D341Med (cell line): ENCODE results near the gene HECW1.
A peak's percentile ranks its signal among the peaks of the same experiment; 100 is the strongest.
"Not testable (repeated sequence)": the region's sequence is repeated elsewhere in the genome, so short reads cannot be mapped to it uniquely, and the experiment has no call there.

ENCODE experiments used
- DNase-seq: peaks from one replicate; pipeline ENCODE4 v3.0.0; 2012; ENCODE audit warnings: low spot score

Gene HECW1

GRCh38 chr7:43309706-43310022 lies 197.2 kb downstream of the HECW1 start:
- no peak for DNase-seq

GRCh38 chr7:43311052-43311451 lies 198.6 kb downstream of the HECW1 start:
- DNase-seq = no peak

- no peak for DNase-seq
Measured at GRCh38 chr7:43311694-43312093, 199.2 kb downstream of the HECW1 start.

GRCh38 chr7:43313628-43314378 lies 201.4 kb downstream of the HECW1 start:
- DNase-seq = no peak

- DNase-seq = no peak
Measured at GRCh38 chr7:43314379-43315158, 202.1 kb downstream of the HECW1 start.

- no peak for DNase-seq
Measured at GRCh38 chr7:43317075-43317474, 204.6 kb downstream of the HECW1 start.

GRCh38 chr7:43318188-43318770 lies 205.8 kb downstream of the HECW1 start:
- DNase-seq = no peak

GRCh38 chr7:43325595-43325994 lies 213.1 kb downstream of the HECW1 start:
- DNase-seq = no peak

- DNase-seq = no peak
Measured at GRCh38 chr7:43328336-43328735, 215.9 kb downstream of the HECW1 start.

GRCh38 chr7:43328785-43329380 lies 216.4 kb downstream of the HECW1 start:
- peak; percentile 58 for DNase-seq

GRCh38 chr7:43332193-43332796 lies 219.8 kb downstream of the HECW1 start:
- no peak for DNase-seq

GRCh38 chr7:43337191-43337590 lies 224.7 kb downstream of the HECW1 start:
- DNase-seq = no peak

- DNase-seq = no peak
Measured at GRCh38 chr7:43337811-43338210, 225.4 kb downstream of the HECW1 start.

GRCh38 chr7:43341132-43341531 lies 228.7 kb downstream of the HECW1 start:
- no peak for DNase-seq

- not testable (repeated sequence) for DNase-seq
Measured at GRCh38 chr7:43343417-43343816, 231.0 kb downstream of the HECW1 start.

GRCh38 chr7:43345696-43346095 lies 233.2 kb downstream of the HECW1 start:
- not testable (repeated sequence) for DNase-seq

- DNase-seq = no peak
Measured at GRCh38 chr7:43351683-43352082, 239.2 kb downstream of the HECW1 start.

- DNase-seq = no peak
Measured at GRCh38 chr7:43353902-43354301, 241.5 kb downstream of the HECW1 start.

GRCh38 chr7:43362652-43363034 lies 250.2 kb downstream of the HECW1 start:
- no peak for DNase-seq

GRCh38 chr7:43363035-43363791 lies 250.8 kb downstream of the HECW1 start:
- no peak for DNase-seq

GRCh38 chr7:43364391-43364790 lies 251.9 kb downstream of the HECW1 start:
- no peak for DNase-seq
